ENCODE results near the gene HOXA11. TPM values are rescaled to one million over a fixed set of nuclear protein-coding genes. Genes with fewer than 3 reads are reported as not detected.

HOXA11 gene
- total RNA-seq, 1 experiment from 2014 or later, result not detected

DNA sequence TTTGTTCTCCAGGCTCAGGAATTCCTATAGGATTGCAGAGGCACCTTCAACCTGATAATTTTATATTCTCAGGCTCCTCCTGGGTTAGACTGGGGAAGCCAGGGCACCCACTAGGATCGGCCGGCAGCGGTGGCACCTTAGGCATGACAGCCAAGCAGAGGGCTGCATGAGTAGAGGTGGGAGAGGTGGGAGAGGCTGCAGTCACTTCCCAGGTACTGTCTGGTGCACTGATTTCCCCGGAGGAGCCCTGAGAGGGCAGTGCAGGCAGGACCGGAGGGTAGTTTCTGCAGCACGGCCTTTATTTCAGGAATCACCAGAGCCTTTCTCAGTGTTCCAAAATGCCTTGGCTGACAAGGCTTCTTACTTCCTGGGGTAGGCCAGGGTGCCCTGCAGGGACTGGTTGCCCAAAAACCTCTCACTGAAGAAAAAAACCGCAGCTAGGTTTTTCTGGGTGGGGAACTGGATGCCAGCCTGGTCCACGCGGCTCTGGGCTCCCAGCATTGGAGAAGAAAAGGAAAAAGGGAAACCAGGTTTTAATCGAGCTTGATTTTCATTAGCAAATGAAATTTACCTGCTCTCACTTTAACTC, 18.4 kb upstream of the HOXA11 start:
- no peak overlapping the region for H3K4me2 ChIP-seq (ENCODE audit: low read depth, low read length, poor library complexity, severe bottlenecking)
- DNase-seq, result no peak
- H3K4me1 ChIP-seq (ENCODE audit: low read length), result peaks cover 19% of the 10 kb centered on the region
- H3K9me2 ChIP-seq (replicated peaks; ENCODE audit: insufficient read depth, low read length), result no peaks in the 10 kb centered on the region
- no peaks in the 10 kb centered on the region for H3K36me3 ChIP-seq (ENCODE audit: insufficient read depth, low read length)
- no peak overlapping the region for H3K9ac ChIP-seq (ENCODE audit: low read length)
- H4K20me1 ChIP-seq (ENCODE audit: insufficient read depth, low read depth, low read length), result no peaks in the 10 kb centered on the region
- H2AFZ ChIP-seq (ENCODE audit: low read length), result no peak overlapping the region
- H3K27me3 ChIP-seq (ENCODE audit: low read length), result no peaks in the 10 kb centered on the region
- H3K79me2 ChIP-seq (ENCODE audit: low read length), result no peaks in the 10 kb centered on the region
- no peak overlapping the region for H3K27ac ChIP-seq (ENCODE audit: low read length)
- no peaks in the 10 kb centered on the region for H3K9me3 ChIP-seq (ENCODE audit: low read length)
- H3K4me3 ChIP-seq (ENCODE audit: low read length), result no peak overlapping the region

DNA sequence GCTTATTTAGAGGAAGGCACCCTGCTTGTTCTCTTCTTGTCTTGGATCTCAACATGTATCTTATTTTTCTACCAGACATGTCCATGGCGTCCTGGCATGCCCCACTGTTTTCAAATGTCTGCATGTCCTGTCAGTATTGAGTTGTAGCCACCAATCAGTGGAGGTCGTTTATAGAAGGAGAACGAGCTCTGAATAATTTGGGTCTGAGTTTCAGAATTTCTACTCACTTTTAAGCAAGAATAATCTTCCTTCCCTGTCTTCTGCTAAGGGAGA, 17.8 kb upstream of the HOXA11 start:
- no peaks in the 10 kb centered on the region for H3K79me2 ChIP-seq (ENCODE audit: low read length)
- H3K27ac ChIP-seq (ENCODE audit: low read length), result no peak overlapping the region
- H3K9me3 ChIP-seq (ENCODE audit: low read length), result no peaks in the 10 kb centered on the region
- H3K9ac ChIP-seq (ENCODE audit: low read length), result no peak overlapping the region
- H4K20me1 ChIP-seq (ENCODE audit: insufficient read depth, low read depth, low read length), result no peaks in the 10 kb centered on the region
- no peak for DNase-seq
- H2AFZ ChIP-seq (ENCODE audit: low read length), result no peak overlapping the region
- H3K4me3 ChIP-seq (ENCODE audit: low read length), result no peak overlapping the region
- H3K27me3 ChIP-seq (ENCODE audit: low read length), result no peaks in the 10 kb centered on the region
- no peak overlapping the region for H3K4me2 ChIP-seq (ENCODE audit: low read depth, low read length, poor library complexity, severe bottlenecking)
- peaks cover 19% of the 10 kb centered on the region for H3K4me1 ChIP-seq (ENCODE audit: low read length)
- H3K9me2 ChIP-seq (replicated peaks; ENCODE audit: insufficient read depth, low read length), result no peaks in the 10 kb centered on the region
- no peaks in the 10 kb centered on the region for H3K36me3 ChIP-seq (ENCODE audit: insufficient read depth, low read length)

DNA sequence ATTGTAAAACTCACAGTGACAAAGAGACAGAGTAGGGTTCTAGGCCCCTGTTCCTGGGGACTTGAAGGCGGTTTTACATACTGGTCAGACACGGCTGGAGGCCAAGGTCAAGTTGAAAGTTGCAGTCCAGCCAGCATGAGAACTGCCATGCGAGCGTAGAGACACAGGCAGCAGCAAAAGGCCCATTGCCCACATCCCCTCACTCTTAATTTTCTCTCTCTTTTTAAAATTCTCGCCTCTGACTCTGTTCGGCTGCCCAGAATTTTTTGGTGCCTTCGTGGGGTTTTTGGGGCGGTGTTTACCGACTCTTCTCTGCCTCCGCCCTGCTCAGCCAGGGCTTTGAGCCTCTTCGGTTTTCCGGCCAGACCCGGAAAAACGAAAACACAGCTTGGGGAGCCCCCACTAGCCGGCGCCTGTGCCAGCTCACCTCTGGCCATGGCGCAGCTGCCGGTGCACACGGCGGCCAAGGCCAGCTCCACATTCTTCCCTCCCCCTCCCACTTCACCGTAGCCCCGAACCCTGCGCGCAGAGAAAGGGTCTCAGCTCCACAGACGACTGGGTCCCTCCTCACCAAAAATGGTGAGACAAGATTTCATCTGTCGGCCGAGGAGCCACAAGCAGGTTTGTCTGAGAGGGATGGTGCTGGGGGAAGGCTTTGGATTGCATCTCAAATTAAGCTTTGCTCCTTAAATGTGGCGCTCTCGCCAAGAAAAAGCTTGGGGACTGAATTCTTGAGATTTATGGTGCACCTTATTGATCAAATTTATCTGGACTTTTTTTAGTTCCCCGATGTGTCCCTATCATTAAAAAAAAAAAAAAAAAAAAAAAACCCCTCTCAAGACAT, 17.2 kb upstream of the HOXA11 start:
- Histone ChIP-seq H4K20me1 (ENCODE audit: insufficient read depth, low read depth, low read length) (no peaks in the 10 kb centered on the region), H3K9ac (ENCODE audit: low read length) (no peak overlapping the region; the same call in 1 of the 2 replicates), H3K4me1 (ENCODE audit: low read length) (peaks cover 19% of the 10 kb centered on the region), H3K4me2 (ENCODE audit: low read depth, low read length, poor library complexity, severe bottlenecking) (peak overlapping the region; percentile 90), H3K4me3 (ENCODE audit: low read length) (no peak overlapping the region), H3K79me2 (ENCODE audit: low read length) (no peaks in the 10 kb centered on the region), H3K27ac (ENCODE audit: low read length) (no peak overlapping the region), H3K36me3 (ENCODE audit: insufficient read depth, low read length) (no peaks in the 10 kb centered on the region), H3K9me3 (ENCODE audit: low read length) (no peaks in the 10 kb centered on the region), H2AFZ (ENCODE audit: low read length) (no peak overlapping the region), H3K9me2 (replicated peaks; ENCODE audit: insufficient read depth, low read length) (no peaks in the 10 kb centered on the region), H3K27me3 (ENCODE audit: low read length) (no peaks in the 10 kb centered on the region)
- no peak for DNase-seq

DNA sequence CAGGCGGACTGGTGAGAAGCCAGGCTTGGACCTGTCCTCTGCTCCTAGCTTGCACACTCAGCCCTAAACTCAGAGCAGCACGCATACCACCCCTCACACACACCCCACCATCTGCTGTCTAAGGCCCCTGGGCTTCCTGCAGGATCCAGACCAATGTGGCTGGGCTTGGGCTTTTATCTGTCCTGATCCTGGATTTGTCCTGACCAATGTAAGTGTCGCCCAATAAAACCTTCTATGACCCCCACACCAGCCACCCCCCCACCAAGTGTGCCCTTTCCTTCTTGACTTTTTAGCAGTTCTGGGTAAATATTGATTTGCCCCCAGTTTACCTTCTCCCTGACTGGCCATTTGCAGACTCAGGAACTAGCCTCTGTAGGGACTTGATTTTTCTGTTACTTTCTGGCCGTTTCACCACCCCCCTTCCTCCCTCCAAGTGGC, 16.6 kb upstream of the HOXA11 start:
- peak overlapping the region; percentile 95; the same call in 1 of the 2 replicates for H2AFZ ChIP-seq (ENCODE audit: low read length)
- no peaks in the 10 kb centered on the region for H4K20me1 ChIP-seq (ENCODE audit: insufficient read depth, low read depth, low read length)
- H3K27ac ChIP-seq (ENCODE audit: low read length), result no peak overlapping the region
- no peaks in the 10 kb centered on the region for H3K9me3 ChIP-seq (ENCODE audit: low read length)
- H3K4me1 ChIP-seq (ENCODE audit: low read length), result peaks cover 19% of the 10 kb centered on the region
- no peaks in the 10 kb centered on the region for H3K79me2 ChIP-seq (ENCODE audit: low read length)
- H3K36me3 ChIP-seq (ENCODE audit: insufficient read depth, low read length), result no peaks in the 10 kb centered on the region
- DNase-seq, result no peak
- peak overlapping the region; percentile 71; the same call in 1 of the 2 replicates for H3K4me3 ChIP-seq (ENCODE audit: low read length)
- no peaks in the 10 kb centered on the region for H3K27me3 ChIP-seq (ENCODE audit: low read length)
- no peaks in the 10 kb centered on the region for H3K9me2 ChIP-seq (replicated peaks; ENCODE audit: insufficient read depth, low read length)
- peak overlapping the region; percentile 67; the same call in 1 of the 2 replicates for H3K9ac ChIP-seq (ENCODE audit: low read length)
- H3K4me2 ChIP-seq (ENCODE audit: low read depth, low read length, poor library complexity, severe bottlenecking), result peak overlapping the region; percentile 90

DNA sequence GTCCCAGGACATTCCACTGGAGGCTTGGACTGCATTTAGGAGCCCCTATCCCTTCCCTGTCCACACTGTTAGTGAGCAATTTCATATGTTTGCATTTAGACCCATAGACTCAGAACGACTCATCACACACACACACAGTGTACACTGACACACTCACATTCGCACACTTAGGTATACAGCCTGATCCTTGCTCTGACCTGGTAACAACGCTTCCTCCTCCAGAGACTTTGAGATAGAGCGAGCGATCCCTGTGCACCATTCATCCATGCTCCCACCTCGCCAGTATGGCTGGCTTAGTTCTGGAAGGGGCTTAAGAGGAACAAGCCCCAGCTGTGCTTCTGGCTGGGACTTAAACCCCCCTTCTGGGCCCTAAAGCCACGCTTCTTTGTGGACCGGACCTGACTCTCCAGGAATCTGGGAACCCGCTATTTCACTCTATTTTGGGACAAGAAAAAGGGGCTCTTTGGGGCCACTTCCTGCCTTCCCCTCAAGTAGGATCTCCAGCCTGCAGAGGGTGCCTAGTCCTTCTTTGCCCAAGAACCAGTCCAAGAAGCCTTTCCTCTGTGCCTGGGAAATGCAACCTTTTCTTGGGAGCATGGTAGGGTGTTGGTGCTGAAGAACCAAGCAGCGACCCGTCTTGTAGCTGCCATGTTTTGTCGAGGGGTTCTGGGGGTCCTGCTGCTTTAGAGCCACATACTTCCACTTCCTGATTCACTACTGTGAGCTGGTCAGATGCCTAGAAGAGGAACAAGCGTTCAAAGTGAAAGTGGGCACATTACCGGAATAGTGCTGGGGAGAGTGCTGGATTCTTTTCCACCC, 15.9 kb upstream of the HOXA11 start:
- Histone ChIP-seq H3K27ac (ENCODE audit: low read length) (no peak overlapping the region), H3K9me2 (replicated peaks; ENCODE audit: insufficient read depth, low read length) (no peaks in the 10 kb centered on the region), H3K4me3 (ENCODE audit: low read length) (peak overlapping the region; percentile 71), H2AFZ (ENCODE audit: low read length) (peak overlapping the region; percentile 95), H3K27me3 (ENCODE audit: low read length) (no peaks in the 10 kb centered on the region), H3K36me3 (ENCODE audit: insufficient read depth, low read length) (no peaks in the 10 kb centered on the region), H3K79me2 (ENCODE audit: low read length) (no peaks in the 10 kb centered on the region), H4K20me1 (ENCODE audit: insufficient read depth, low read depth, low read length) (no peaks in the 10 kb centered on the region), H3K4me2 (ENCODE audit: low read depth, low read length, poor library complexity, severe bottlenecking) (peak overlapping the region; percentile 90), H3K9me3 (ENCODE audit: low read length) (no peaks in the 10 kb centered on the region), H3K9ac (ENCODE audit: low read length) (peak overlapping the region; percentile 67), H3K4me1 (ENCODE audit: low read length) (peaks cover 22% of the 10 kb centered on the region)
- peak; percentile 75 for DNase-seq

DNA sequence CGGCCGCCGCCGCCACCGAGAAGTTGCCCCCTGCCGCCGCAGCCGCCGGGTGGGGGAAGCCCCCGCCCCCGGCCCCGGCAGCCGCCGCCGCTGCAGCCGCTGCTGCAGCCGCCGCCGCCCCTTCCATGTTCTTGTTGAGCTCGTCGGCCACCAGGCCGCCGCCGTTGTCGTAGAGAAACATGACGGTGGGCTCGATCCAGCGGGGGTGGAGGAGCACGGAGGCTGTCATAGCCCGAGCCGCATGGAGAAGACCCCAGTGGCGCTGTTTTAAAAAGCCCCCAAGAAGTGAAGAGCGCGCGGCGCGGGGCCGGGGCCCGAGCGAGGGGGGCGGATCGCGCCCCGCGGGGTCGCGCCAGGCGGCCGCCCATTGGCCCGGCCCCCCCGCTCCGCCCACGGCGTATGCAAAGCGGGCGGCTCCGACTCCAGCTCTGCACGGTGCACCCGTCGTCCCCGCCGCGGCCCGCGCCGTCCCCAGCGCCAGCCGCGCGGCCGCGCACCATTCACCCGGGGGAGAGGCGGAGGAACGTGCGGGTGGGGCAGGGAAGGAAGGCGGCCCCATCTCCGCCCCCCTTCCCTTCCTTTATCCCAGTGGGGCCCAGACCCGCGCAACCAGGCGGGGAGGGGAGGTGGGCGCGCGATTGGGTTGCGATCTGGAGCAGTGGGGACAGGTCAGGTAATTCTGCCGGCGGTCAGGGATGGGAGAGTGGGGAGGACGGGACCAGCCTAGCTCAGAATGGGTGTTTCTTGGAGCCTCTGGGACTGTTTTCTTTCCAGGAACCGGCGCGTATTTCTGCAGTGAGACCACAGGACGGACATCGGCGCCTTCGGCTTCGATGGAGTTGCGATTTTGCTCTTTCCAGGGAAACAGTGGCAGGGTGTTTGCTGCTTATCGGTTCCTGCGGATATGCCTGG, 15.1 kb upstream of the HOXA11 start, which contains the start of gene HOXA13:
TSS of gene HOXA13 (minus strand) at position 243 of the 912 bp plus-strand sequence. CDS start at position 229, 14 bp downstream.
- no peak within 1 kb of the TSS for H3K27ac ChIP-seq (ENCODE audit: low read length)
- peak within 1 kb of the TSS; percentile 71 for H3K4me3 ChIP-seq (ENCODE audit: low read length)
- H3K36me3 ChIP-seq (ENCODE audit: insufficient read depth, low read length), result no peaks in the 10 kb centered on the region
- no peaks in the 10 kb centered on the region for H3K9me2 ChIP-seq (replicated peaks; ENCODE audit: insufficient read depth, low read length)
- no peaks in the 10 kb centered on the region for H3K79me2 ChIP-seq (ENCODE audit: low read length)
- peak within 1 kb of the TSS; percentile 67 for H3K9ac ChIP-seq (ENCODE audit: low read length)
- no peaks in the 10 kb centered on the region for H3K27me3 ChIP-seq (ENCODE audit: low read length)
- H2AFZ ChIP-seq (ENCODE audit: low read length), result peak within 1 kb of the TSS; percentile 95
- peaks cover 22% of the 10 kb centered on the region for H3K4me1 ChIP-seq (ENCODE audit: low read length)
- no peaks in the 10 kb centered on the region for H4K20me1 ChIP-seq (ENCODE audit: insufficient read depth, low read depth, low read length)
- H3K4me2 ChIP-seq (ENCODE audit: low read depth, low read length, poor library complexity, severe bottlenecking), result peak within 1 kb of the TSS; percentile 90
- DNase-seq, result peak; percentile 90
- no peaks in the 10 kb centered on the region for H3K9me3 ChIP-seq (ENCODE audit: low read length)

DNA sequence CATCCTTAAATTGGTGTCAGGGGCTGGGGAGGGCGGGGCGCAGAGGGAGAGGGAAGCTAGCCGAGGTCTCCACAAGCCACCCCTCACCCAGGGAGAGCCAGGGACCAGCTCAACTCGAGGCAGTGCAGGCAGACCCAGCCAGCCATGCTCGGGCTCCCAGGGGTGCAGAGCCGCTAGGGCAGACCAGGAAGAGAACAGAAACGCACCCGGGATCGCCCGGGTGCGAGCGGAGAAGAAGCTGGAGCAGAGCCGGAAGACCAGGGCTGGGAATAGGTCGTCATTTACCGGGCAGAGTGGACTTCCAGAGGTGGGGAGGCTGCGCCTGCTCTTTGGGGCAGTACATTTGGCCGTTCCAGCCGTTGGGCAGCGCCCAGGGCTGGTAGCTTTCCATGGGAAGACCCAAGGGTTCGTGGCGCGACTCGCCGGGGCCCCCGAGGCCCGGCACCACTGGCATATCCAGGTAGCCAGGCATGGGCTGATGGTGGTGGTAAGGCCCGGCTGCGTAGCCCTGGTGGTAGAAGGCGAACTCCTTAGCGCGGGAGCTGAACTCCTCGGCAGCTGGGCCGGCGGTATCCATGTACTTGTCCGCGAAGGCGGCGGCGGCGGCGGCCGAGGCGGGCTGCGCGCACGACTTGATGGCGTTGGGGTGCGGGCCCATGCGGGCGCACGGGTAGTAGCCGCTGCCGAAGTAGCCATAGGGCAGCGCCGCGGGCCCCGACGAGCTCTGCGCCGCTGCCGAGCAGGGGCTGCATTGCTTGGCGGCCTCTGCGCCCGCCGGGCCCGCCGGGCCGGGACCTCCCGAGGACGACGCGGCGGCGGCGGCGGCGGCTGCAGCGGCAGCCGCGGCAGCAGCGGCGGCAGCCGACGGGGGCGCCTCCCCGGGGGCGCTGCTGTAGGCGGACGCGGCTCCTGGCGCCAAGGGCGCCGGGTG, 14.1 kb upstream of the HOXA11 start:
- no peak overlapping the region for H2AFZ ChIP-seq (ENCODE audit: low read length)
- no peaks in the 10 kb centered on the region for H3K79me2 ChIP-seq (ENCODE audit: low read length)
- H3K9me3 ChIP-seq (ENCODE audit: low read length), result no peaks in the 10 kb centered on the region
- no peaks in the 10 kb centered on the region for H3K27me3 ChIP-seq (ENCODE audit: low read length)
- no peak overlapping the region for H3K9ac ChIP-seq (ENCODE audit: low read length)
- H3K4me1 ChIP-seq (ENCODE audit: low read length), result peaks cover 22% of the 10 kb centered on the region
- DNase-seq, result no peak
- no peak overlapping the region for H3K27ac ChIP-seq (ENCODE audit: low read length)
- H3K4me3 ChIP-seq (ENCODE audit: low read length), result no peak overlapping the region
- no peak overlapping the region for H3K4me2 ChIP-seq (ENCODE audit: low read depth, low read length, poor library complexity, severe bottlenecking)
- H3K9me2 ChIP-seq (replicated peaks; ENCODE audit: insufficient read depth, low read length), result no peaks in the 10 kb centered on the region
- no peaks in the 10 kb centered on the region for H4K20me1 ChIP-seq (ENCODE audit: insufficient read depth, low read depth, low read length)
- H3K36me3 ChIP-seq (ENCODE audit: insufficient read depth, low read length), result no peaks in the 10 kb centered on the region
